ENCODE data around the gene CHD5. TPM values are rescaled to one million over a fixed set of nuclear protein-coding genes. Genes with fewer than 3 reads are reported as not detected.

Gene CHD5
- total and polyA plus RNA-seq, 12 donors, result 0.01 to 0.78 (median 0.17) TPM

DNA sequence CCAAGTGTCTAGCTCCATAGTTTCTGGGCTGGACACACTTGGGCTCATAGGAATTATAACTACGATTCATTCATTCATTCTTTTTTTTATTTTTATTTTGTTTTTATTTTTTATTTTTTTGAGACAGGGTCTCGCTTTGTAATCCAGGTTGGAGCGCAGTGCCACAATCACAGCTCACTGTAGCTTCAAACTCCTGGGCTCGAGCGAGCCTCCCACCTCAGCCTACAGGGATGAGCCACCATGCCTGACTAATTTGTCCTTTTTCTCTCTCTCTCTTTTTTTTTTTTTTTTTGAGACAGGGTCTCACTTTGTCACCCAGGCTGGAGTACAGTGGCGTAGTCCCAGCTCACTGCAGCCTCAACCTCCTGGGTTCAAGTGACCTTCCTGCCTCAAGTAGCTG, 92.2 kb downstream of the CHD5 start:
- peaks cover 0 to 66% (median 0%) of the 10 kb centered on the region in 9 donors for H3K36me3 ChIP-seq
- H3K27ac ChIP-seq, result no peak overlapping the region
- 96% methylated on average over 6 of the region's 6 CpGs for WGBS, 2 donors
- TF ChIP-seq, protein P1, sequence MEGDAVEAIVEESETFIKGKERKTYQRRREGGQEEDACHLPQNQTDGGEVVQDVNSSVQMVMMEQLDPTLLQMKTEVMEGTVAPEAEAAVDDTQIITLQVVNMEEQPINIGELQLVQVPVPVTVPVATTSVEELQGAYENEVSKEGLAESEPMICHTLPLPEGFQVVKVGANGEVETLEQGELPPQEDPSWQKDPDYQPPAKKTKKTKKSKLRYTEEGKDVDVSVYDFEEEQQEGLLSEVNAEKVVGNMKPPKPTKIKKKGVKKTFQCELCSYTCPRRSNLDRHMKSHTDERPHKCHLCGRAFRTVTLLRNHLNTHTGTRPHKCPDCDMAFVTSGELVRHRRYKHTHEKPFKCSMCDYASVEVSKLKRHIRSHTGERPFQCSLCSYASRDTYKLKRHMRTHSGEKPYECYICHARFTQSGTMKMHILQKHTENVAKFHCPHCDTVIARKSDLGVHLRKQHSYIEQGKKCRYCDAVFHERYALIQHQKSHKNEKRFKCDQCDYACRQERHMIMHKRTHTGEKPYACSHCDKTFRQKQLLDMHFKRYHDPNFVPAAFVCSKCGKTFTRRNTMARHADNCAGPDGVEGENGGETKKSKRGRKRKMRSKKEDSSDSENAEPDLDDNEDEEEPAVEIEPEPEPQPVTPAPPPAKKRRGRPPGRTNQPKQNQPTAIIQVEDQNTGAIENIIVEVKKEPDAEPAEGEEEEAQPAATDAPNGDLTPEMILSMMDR (IDR thresholded peaks at IDR 0.05), result no peak
- intact Hi-C loops (cut with DNase I), result no loop called here
- no peaks in the 10 kb centered on the region for H3K9me3 ChIP-seq
- no peak for ATAC-seq
- H3K4me3 ChIP-seq, result no peak overlapping the region
- peaks cover 0 to 13% (median 0%) of the 10 kb centered on the region in 9 donors for H3K4me1 ChIP-seq
- DNase-seq, result no peak
- no peaks in the 10 kb centered on the region for H3K27me3 ChIP-seq

DNA sequence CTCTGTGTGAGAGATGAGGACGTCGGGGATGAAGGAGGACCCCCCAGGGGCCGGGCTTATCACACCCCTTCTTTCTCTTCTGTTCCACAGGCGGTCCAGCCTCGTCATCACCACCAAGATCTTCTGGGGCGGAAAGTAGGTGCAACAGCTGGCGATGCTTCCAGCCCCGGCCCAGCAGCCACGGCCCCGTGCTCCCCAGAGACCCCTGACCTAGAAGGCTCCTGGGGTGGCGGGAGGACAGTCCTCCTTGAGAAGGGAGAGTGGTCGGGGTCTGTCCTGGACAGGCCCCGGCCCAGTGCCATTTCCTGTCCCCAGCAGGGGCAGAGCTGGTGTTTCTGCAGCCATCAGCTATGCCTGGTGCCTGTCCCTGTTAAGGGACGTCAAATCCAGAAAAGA, 92.7 kb downstream of the CHD5 start:
- TF ChIP-seq, protein P1 (IDR thresholded peaks at IDR 0.05), result no peak
- no peak for ATAC-seq
- Histone ChIP-seq H3K36me3 (peaks cover 0 to 66% (median 0%) of the 10 kb centered on the region in 9 donors), H3K9me3 (no peaks in the 10 kb centered on the region), H3K27me3 (no peaks in the 10 kb centered on the region), H3K4me1 (peaks cover 0 to 17% (median 0%) of the 10 kb centered on the region in 9 donors), H3K4me3 (no peak overlapping the region), H3K27ac (no peak overlapping the region)
- intact Hi-C loops (cut with DNase I), result no loop called here
- 62 to 71% methylated on average over 14 of the region's 14 CpGs for WGBS, 2 donors
- DNase-seq, result no peak

DNA sequence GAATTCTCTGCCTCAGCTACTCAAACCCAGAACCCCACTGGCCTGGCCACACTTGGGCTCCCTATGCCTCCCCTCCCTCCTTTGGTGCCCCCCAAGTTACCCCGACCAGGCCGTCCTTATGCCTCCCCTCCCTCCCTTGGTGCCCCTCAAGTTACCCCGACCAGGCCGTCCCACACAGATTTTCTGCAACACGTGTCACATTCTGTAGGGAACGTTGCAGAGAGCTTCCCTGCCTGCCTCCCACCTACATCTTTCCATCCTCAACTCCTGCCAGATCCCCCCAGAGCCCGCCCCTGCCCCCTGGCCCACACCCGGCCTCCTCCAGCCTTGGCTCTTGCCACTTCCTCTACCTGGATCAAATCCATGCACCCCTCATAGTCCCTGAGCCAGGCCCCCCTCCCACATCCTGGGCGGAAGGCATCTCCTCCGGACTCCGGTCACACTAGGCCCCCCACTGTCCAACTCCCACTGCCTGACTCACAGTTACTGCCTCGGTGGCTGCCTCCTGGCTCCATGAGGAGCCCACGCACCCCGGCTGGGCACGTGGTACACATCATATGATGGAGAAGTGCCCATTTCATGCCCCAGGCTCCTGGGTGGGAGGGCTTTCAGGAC, 93.3 kb downstream of the CHD5 start:
- peaks cover 0 to 19% (median 0%) of the 10 kb centered on the region in 9 donors for H3K4me1 ChIP-seq
- DNase-seq (no peak), ATAC-seq (peak in 3 of 8 donors; percentile 6 to 37 (median 22))
- H3K27ac ChIP-seq, result no peak overlapping the region
- TF ChIP-seq, protein P1 (IDR thresholded peaks at IDR 0.05), result no peak
- 57 to 69% methylated on average over 15 of the region's 15 CpGs for WGBS, 2 donors
- no peak overlapping the region for H3K4me3 ChIP-seq
- peaks cover 0 to 66% (median 0%) of the 10 kb centered on the region in 9 donors for H3K36me3 ChIP-seq
- intact Hi-C loops (cut with DNase I), result no loop called here
- H3K27me3 ChIP-seq, result no peaks in the 10 kb centered on the region
- H3K9me3 ChIP-seq, result no peaks in the 10 kb centered on the region

DNA sequence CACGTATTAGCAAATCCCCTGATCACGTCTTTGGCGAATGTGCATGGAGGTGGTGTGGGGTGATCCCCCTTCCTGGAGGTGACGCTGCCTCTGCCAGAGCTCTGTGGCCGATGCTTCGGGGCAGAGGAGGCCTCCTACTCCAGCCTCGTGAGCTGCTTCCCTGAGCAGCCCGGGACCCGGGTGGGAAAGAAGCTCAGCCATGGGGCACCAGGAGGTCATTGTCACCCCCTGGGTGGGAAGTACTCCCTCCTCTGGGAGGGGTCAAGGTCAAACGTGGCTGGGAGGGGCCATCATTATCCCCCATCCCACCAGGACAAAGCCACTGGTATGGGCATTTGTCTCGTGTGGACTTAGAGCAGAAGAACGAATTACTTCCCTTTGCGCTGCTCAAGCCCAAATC, 93.8 kb downstream of the CHD5 start:
- no peak overlapping the region for H3K4me3 ChIP-seq
- peaks cover 0 to 19% (median 0%) of the 10 kb centered on the region in 9 donors for H3K4me1 ChIP-seq
- TF ChIP-seq, protein P1 (IDR thresholded peaks at IDR 0.05), result no peak
- no peak overlapping the region for H3K27ac ChIP-seq
- DNase-seq (no peak), ATAC-seq (no peak)
- intact Hi-C loops (cut with DNase I), result no loop called here
- no peaks in the 10 kb centered on the region for H3K27me3 ChIP-seq
- WGBS, 2 donors, result 76 to 83% methylated on average over 13 of the region's 13 CpGs
- no peaks in the 10 kb centered on the region for H3K9me3 ChIP-seq
- H3K36me3 ChIP-seq, result peaks cover 0 to 66% (median 0%) of the 10 kb centered on the region in 9 donors
